Fibroblast of peridontal ligament (primary cell): ENCODE results near the gene TRAF6.

Source experiments
- DNase-seq: peaks from one replicate; pipeline ENCODE4 v3.0.0-alpha.2; 2010; ENCODE audit errors: extremely low read depth

Gene TRAF6

GRCh38 chr11:36458129-36458915 lies 51.8 kb downstream of the TRAF6 start:
- DNase-seq: no peak

GRCh38 chr11:36456156-36456555 lies 53.9 kb downstream of the TRAF6 start:
- peak; percentile 78 for DNase-seq

- DNase-seq: peak; percentile 97
Observed at GRCh38 chr11:36455658-36456111, 54.4 kb downstream of the TRAF6 start.

GRCh38 chr11:36454941-36455631 lies 55.0 kb downstream of the TRAF6 start:
- DNase-seq: no peak

- no peak for DNase-seq
Observed at GRCh38 chr11:36454551-36454940, 55.5 kb downstream of the TRAF6 start.

GRCh38 chr11:36453678-36454077 lies 56.4 kb downstream of the TRAF6 start:
- no peak for DNase-seq

- no peak for DNase-seq
Observed at GRCh38 chr11:36452961-36453360, 57.1 kb downstream of the TRAF6 start.

GRCh38 chr11:36452236-36452940 lies 57.7 kb downstream of the TRAF6 start:
- peak; percentile 59 for DNase-seq

- DNase-seq: no peak
Observed at GRCh38 chr11:36451681-36452080, 58.4 kb downstream of the TRAF6 start.

- no peak for DNase-seq
Observed at GRCh38 chr11:36451045-36451444, 59.0 kb downstream of the TRAF6 start.

- DNase-seq: peak; percentile 30
Observed at GRCh38 chr11:36450110-36450572, 59.9 kb downstream of the TRAF6 start.

- no peak for DNase-seq
Observed at GRCh38 chr11:36449561-36450096, 60.4 kb downstream of the TRAF6 start.

- no peak for DNase-seq
Observed at GRCh38 chr11:36447947-36448346, 62.1 kb downstream of the TRAF6 start.

GRCh38 chr11:36447514-36447913 lies 62.6 kb downstream of the TRAF6 start:
- peak; percentile 26 for DNase-seq

- DNase-seq: no peak
Observed at GRCh38 chr11:36446135-36446534, 63.9 kb downstream of the TRAF6 start.

GRCh38 chr11:36443661-36444060 lies 66.4 kb downstream of the TRAF6 start:
- no peak for DNase-seq

GRCh38 chr11:36441610-36442208 lies 68.4 kb downstream of the TRAF6 start:
- DNase-seq: no peak

- DNase-seq: no peak
Observed at GRCh38 chr11:36438126-36438525, 71.9 kb downstream of the TRAF6 start.

GRCh38 chr11:36437413-36437812 lies 72.7 kb downstream of the TRAF6 start:
- no peak for DNase-seq
